HG02588 (cell line): Measurements from ENCODE around the gene PIGW.
A peak's percentile ranks its signal among the peaks of the same experiment; 100 is the strongest.

Experiments used
- ATAC-seq: cut with Tn5 transposase; IDR thresholded peaks from one replicate; pipeline ENCODE4 v1.9.1; 2021; ENCODE audit warnings: mild to moderate bottlenecking, moderate library complexity; ENCODE audit not compliant: unreplicated experiment

The PIGW gene

DNA sequence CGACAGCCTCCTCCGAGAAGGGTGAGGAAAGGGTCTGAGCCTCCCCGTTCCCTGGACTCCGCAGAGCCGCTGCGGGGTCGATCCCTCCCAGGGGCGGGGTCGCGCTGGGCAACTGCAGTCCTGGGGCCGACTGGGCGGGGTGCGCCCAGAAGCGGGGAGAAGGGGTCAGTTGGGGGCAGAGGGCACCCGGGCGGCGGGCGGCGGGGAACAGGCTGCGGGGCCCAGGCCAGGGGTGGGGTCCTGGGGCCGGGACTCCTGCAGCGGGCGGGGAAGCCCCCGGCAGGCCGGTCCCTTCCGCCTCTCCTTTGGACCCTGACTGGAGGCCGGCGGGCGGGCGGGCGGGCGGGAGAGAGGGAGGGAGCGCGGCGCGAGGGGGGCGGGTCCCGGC lies 10.3 kb downstream of the PIGW start:
- ATAC-seq, result no peak

- peak; percentile 58 for ATAC-seq
Observed at GRCh38 chr17:36545465-36546417, 11.0 kb downstream of the PIGW start.

DNA sequence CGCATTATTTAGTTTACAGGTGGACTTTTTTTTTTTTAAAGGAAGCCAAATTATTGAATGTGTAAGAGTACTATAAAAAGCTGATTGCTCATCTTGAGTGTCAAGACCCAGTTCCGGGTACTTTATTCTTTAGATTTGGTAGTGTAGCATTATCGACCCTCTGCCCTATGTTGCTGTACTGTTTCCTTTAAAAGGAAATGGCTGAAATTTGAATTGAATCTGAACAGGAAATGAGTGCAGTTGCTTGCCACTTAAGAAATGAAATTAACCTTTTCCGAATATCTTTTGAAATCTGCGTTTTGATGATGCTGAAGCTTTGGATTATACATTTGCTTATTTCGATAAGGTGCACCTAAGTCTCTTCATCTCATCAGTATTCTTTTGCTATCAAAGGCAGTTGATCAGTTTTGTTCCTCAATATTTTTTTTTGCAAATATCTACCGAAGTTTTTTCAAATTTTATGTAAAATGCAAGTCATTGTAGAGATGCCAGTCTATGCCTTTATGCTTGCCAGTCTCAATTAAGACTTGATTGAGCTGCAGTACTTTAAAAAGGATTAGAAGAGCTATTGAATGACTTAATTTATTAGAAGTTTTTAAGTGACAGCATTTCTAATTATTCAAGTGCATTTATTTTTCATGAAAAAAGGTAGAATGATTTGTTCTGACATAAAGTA lies 11.8 kb downstream of the PIGW start:
- no peak for ATAC-seq

GRCh38 chr17:36547776-36548175 lies 13.0 kb downstream of the PIGW start:
- no peak for ATAC-seq

DNA sequence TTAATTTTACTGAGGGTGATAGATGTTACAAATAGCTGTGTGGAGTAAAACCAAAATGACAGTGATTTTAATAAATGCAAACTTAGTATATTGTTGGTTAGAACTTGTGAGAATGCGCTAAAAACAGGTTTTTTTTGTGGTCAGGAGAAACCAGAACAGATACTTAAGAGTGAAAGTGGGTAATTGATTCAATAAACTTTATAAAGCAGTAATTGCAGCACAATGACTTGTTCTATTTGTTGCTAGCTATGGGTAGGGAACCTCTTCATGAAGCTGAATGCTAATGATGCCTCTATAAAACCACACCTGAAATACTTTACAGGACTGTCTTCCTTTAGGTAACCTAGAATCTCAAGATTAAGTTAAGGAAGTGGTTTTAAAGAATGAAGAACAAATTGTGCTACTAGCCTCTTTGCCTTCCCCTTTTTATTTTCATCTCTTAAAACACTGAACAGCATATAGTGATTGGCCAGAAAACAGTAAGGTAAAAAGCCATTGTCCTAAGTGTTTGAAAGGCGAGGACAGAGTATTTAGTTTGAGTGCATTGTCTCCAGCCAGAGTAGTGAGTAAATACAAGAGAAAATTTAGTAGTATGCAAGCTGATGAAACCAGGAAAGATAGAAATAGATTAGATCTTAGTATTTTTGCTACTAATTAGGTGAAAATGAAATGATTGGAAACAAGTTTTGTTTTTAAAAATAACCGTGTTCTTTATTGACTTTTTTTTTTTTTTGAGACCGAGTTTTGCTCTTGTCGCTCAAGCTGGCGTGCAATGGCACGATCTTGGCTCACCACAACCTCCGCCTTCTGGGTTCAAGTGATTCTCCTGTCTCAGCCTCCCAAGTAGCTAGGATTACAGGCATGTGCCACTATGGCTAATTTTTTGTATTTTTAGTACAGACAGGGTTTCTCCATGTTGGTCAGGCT lies 16.0 kb downstream of the PIGW start:
- ATAC-seq, result no peak

- ATAC-seq, result no peak
Observed at GRCh38 chr17:36553459-36553858, 18.7 kb downstream of the PIGW start.

- ATAC-seq, result no peak
Observed at GRCh38 chr17:36566081-36566480, 31.3 kb downstream of the PIGW start.

GRCh38 chr17:36575028-36575427 lies 40.2 kb downstream of the PIGW start:
- no peak for ATAC-seq

- no peak for ATAC-seq
Observed at GRCh38 chr17:36576793-36577192, 42.0 kb downstream of the PIGW start.

DNA sequence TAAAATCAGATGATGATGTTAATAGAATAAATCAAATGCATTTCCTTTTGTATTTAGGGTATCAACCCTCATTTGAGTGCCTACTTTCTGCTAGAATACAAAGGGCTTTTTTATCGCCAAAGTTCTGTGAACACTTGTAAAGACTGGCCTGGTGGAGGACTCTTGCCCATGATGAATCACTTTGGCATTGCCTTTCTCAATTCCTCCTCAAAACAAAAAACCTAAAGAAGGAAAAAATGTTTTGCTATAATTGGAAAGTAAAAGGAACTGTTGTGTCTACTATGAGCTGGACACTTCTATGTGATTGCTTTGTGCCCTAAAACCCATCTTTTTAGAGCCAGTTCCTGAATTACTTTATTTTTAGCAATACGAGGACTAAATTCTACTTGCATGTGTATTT lies 43.9 kb downstream of the PIGW start:
- no peak for ATAC-seq

GRCh38 chr17:36583787-36584186 lies 49.0 kb downstream of the PIGW start:
- no peak for ATAC-seq

- ATAC-seq, result no peak
Observed at GRCh38 chr17:36586138-36586537, 51.4 kb downstream of the PIGW start.
